HG03139 (cell line): ENCODE data around the gene WNT3A.

Experiments
- ATAC-seq: cut with Tn5 transposase; IDR thresholded peaks from one replicate; pipeline ENCODE4 v1.9.1; 2021; ENCODE audit not compliant: unreplicated experiment

WNT3A gene

DNA sequence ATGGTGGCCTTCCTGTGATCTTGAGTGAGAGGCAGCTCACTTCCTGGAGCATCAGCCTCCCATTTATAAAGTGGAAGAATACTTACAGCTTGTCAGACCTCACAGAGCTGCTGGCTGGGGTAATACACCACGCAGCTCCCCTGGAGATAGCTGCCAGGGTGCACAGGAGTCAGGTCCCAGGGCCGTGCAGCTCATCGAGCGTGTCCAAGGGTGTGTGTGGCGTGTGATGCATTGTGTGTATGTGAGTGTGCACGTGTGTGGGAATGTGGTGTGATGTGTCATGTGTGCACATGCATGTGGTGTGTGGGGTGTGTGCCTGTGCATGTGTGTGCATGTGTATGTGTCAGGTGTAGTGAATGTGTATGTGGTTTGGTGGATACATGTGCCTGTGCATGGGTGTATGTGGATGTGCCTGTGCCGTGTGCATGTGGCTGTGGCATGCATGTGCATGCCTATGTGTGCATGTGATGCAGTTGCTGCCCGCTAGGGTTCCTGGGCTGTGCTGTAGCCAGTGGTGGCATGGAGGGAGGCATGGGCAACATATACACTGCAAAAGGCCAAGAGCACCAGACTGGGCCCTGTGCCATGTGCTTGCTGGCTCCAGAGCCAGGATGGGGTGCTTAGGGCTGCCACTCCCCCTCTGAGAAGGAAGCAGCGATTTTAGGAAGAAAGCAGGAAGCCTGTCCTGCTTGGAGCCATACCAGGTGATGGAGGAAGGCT, 24.6 kb downstream of the WNT3A start:
- ATAC-seq: no peak

- ATAC-seq: no peak
These were observed 25.2 kb downstream of the WNT3A start for GRCh38 chr1:228032041-228032440.

DNA sequence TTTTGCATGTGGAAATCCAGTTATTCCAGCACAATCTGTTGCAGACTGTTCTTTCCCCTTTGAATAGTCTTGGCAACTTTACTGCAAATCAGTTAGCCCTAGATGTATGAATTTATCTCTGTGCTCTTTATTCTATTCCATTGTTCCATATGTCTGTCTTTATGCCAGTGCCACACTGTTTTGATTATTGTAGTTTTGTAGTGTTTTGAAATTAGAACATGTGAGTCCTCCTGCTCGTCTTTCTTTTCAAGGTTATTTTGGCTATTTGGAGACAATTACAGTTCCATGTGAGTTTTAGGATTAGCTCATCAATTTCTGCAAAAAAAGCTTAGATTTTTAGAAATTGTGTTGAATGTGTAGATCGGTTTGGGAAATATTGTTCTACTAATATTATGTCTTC, 26.6 kb downstream of the WNT3A start:
- no peak for ATAC-seq

- ATAC-seq: no peak
These were observed 28.4 kb downstream of the WNT3A start for GRCh38 chr1:228034954-228035837.

GRCh38 chr1:228035844-228036243, 29.0 kb downstream of the WNT3A start:
- no peak for ATAC-seq

GRCh38 chr1:228036701-228037231, 30.0 kb downstream of the WNT3A start:
- ATAC-seq: no peak

DNA sequence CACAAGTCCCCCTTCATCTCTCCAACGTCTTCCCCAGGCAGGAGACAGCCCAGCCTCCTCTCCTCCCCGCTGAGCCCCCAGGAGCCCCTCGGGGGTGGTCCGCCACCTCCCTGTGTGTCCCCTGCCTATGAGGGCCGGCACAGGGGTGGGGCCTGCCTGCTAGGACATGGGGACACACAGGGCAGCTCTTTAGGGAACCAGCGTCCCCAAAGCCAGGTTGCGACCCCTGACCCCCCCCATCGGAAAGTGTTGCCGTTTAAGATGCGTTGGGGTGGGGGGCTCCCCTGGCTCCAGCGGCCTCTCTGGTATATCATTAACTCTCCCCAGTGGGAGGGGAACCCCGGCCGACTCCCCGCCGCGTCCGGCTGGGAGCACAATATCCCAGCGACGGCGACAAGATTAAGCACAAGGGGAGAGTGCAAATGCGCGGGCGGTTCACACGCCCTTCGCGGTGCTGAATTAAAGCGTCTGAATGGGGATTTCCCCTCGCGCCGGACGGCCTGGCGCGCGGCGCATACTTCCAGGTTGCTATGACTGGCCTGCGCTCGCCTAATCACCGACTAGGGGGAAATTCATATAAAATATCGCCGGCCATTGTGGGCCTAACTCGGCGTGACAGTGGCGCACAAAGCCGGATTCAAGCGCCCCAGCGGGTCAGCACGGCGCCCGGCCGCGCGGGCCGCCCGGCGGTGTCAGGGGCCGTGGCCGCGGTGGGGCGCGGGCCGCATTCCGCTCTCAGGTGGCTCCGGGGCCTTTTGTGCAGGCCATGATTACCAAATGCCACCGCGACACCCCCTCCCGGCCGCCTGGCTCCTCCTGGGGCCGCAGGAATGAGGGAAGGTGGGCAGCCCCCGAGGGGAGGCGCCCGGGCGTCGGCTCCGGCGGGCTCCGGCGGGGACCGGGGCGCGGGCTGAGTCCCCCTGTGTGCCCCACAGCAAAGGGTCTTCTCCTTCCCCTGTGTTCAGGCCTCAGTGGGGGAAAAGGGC, 30.9 kb downstream of the WNT3A start:
- ATAC-seq: no peak

DNA sequence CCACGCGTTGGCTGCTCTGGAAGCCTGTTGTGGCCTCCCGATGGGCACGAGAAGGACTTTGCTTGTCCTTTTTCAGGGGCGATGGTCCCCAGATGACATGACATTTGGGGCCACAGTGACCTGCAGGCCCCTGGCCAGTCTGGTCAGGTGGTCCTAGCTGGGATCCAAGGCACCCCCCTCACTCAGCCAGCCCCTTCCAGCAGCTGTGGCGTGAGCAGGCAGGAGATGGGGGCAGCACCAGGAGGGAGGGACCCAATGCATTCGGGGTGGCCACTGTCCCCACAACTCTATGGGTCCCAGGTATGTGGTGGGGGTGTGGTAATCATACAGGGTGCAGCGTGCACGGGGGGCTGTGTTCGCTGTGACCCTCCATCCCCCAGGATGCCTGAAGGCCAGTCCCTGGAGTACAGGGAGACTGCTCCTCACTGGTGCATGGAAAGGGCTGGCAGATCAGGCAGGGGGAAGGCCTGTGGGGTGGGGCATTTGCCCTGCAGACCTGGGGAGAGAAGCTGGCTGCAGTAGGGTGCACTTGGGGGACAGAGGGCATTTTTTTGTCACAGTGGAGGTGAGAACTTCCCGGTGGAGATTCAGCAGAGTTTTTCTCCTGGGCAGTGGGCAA, 31.7 kb downstream of the WNT3A start:
- ATAC-seq: no peak

GRCh38 chr1:228039006-228039903, 32.5 kb downstream of the WNT3A start:
- no peak for ATAC-seq

- no peak for ATAC-seq
These were observed 33.2 kb downstream of the WNT3A start for GRCh38 chr1:228039986-228040385.

GRCh38 chr1:228041316-228041715, 34.5 kb downstream of the WNT3A start:
- ATAC-seq: no peak

DNA sequence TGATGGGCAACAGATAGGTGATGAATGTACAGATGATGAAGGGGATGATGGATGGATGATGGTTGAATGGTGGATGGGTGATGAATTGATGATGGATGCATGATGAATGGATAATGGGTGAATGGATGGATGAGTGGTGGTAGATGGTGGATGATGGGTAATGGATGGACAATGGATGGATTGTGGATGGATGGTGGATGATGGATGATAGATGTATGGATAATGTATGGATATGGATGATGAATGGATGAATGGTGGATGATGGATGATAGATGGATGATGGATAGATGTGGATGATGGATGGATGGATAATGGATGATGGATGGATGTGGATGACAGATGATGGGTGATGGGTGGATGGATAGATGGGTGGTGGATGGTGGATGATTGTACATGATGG, 35.7 kb downstream of the WNT3A start:
- ATAC-seq: no peak

DNA sequence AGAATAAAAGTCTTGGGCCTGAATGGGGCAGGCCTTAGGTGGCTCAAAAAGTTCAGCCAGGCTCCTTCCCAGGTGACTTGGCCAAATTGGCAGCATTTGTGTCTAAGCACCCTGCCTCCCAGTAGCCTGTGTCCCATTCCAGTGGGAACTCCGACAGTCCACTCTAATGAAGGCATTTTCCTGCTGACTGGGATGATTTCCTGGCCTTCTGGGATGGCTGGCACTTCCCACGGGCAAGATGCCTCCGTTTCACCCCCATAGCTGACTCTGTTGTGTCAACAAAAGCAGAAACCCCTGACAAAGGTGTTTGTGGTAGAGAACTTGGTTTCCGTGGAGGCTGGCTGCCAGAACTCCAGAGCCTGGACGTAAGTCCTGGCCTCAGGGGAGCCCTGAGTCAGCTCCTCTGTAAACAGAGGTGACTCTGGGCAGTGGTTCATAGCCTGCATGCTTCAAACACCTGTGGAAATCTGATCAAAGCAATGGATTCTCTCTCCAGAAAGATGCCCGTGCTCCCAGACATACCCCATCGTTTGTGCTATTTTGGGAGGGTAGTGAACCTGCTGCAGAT, 36.6 kb downstream of the WNT3A start:
- ATAC-seq: no peak

GRCh38 chr1:228044961-228045360, 38.2 kb downstream of the WNT3A start:
- no peak for ATAC-seq

DNA sequence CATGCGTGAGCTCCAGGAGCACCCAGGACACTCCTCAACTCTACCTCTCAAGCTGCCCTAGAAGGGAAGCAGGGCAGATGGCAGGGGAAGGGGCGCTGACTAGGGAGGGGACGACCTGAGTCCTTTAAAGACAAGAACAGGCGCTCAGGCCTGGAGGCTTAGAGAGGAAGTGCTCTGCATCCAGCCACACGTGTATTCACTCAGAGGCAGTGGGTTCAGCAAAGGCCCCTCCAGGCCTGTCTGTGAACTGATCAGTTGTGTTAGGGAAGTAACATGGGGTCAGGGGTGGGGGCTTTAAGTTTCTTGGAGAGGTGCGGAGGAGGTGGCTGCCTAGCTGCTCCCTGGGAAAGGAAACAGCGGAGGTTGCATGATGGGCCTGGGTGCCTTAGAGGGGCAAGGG, 38.6 kb downstream of the WNT3A start:
- ATAC-seq: no peak

- ATAC-seq: no peak
These were observed 39.1 kb downstream of the WNT3A start for GRCh38 chr1:228045871-228046270.

DNA sequence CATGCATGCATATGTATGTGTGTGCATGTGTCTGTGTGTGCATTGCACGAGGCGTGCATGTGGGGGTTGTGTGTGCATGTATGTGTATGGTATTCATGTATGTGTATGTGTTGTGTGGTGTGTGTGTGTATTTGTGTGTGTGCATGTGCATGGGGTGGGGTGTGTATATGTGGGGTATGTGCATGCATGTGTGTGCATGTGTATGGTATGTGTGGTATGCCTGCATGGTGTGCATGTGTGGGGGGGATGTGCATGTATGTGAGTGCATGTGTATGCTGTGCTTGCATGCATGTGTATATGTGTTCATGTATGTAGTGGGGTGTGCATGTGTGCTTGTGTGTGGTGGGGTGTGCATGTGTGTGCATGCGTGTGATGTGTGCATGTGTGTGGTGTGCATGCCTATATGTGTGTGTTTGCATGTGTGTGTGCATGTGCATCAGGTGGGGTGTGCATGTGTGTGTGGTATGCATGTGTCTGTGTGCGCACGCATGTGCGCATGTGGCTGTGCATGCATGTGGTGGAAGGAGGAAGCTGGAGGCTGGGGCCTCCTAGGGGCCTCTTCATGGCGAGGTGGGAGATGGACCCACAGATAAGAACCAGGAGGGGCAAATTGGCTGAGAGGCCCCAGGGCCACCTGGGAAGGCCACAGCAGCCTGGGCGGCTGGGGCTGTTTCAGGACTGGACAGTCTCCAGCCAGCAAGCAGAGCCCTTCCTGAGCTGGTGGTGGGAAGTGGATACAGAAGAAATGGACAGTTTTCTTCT, 39.8 kb downstream of the WNT3A start:
- no peak for ATAC-seq

DNA sequence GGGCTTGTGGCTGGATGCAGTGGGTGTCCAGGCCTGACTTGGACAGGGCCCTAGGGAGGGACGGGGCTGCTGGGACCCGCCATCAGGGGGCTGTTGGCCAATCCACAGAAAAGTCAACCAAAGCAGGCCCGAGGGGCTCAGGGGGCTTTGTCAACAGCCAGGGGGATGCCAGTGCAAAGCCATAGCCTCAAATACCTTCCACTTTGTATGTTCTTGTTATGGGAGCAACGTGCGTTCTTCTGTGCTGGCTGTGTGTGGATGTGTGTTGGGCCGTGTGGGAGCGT, 40.3 kb downstream of the WNT3A start:
- ATAC-seq: no peak

GRCh38 chr1:228048120-228048519, 41.3 kb downstream of the WNT3A start:
- no peak for ATAC-seq
